ENCODE results near the gene SPIRE1. TPM values are rescaled to one million over a fixed set of nuclear protein-coding genes. Genes with fewer than 3 reads are reported as not detected.

The SPIRE1 gene
- total and polyA plus RNA-seq, 4 experiments from 2014 or later: 1.7 to 3.0 (median 1.8) TPM; not detected in 1

- Mint-ChIP-seq H3K27ac (no peak overlapping the region), H3K9me3 (no peaks in the 10 kb centered on the region), H3K36me3 (no peaks in the 10 kb centered on the region), H3K4me3 (no peak overlapping the region), H3K4me1 (no peaks in the 10 kb centered on the region), H3K27me3 (no peaks in the 10 kb centered on the region)
- Histone ChIP-seq H3K4me1 (ENCODE audit: insufficient read depth, low read length) (no peaks in the 10 kb centered on the region), H3K27me3 (ENCODE audit: insufficient read depth, low read length) (no peaks in the 10 kb centered on the region), H3K9me3 (ENCODE audit: control insufficient read depth in 1 of 2, low read length in 2 of 2) (no peaks in the 10 kb centered on the region), H3K36me3 (ENCODE audit: insufficient read depth, low read length) (no peaks in the 10 kb centered on the region), H3K27ac (ENCODE audit: low read depth, low read length) (no peak overlapping the region), H3K4me3 (ENCODE audit: low read length in 2 of 2) (no peak overlapping the region)
- intact Hi-C loops (cut with micrococcal nuclease): no loop called here
- no peak for DNase-seq
- ChIA-PET POLR2A (ENCODE audit: partially characterized antibody) (no interaction called here), CTCF (ENCODE audit: partially characterized antibody) (no interaction called here)
These were observed 183.0 kb downstream of the SPIRE1 start for GRCh38 chr18:12474876-12475275.

GRCh38 chr18:12474146-12474545, 183.8 kb downstream of the SPIRE1 start:
- H3K9me3 ChIP-seq (ENCODE audit: control insufficient read depth in 1 of 2, low read length in 2 of 2): no peaks in the 10 kb centered on the region
- H3K27ac Mint-ChIP-seq: no peak overlapping the region
- H3K27me3 ChIP-seq (ENCODE audit: insufficient read depth, low read length): no peaks in the 10 kb centered on the region
- intact Hi-C loops (cut with micrococcal nuclease): no loop called here
- H3K36me3 ChIP-seq (ENCODE audit: insufficient read depth, low read length): no peaks in the 10 kb centered on the region
- no peak overlapping the region for H3K4me3 Mint-ChIP-seq
- DNase-seq: no peak
- H3K4me1 ChIP-seq (ENCODE audit: insufficient read depth, low read length): no peaks in the 10 kb centered on the region
- H3K4me1 Mint-ChIP-seq: no peaks in the 10 kb centered on the region
- no peaks in the 10 kb centered on the region for H3K27me3 Mint-ChIP-seq
- no peaks in the 10 kb centered on the region for H3K36me3 Mint-ChIP-seq
- H3K27ac ChIP-seq (ENCODE audit: low read depth, low read length): no peak overlapping the region
- no peak overlapping the region for H3K4me3 ChIP-seq (ENCODE audit: low read length in 2 of 2)
- POLR2A ChIA-PET (ENCODE audit: partially characterized antibody): no interaction called here
- H3K9me3 Mint-ChIP-seq: no peaks in the 10 kb centered on the region
- CTCF ChIA-PET (ENCODE audit: partially characterized antibody): no interaction called here

- POLR2A ChIA-PET (ENCODE audit: partially characterized antibody): no interaction called here
These were observed 187.4 kb downstream of the SPIRE1 start for GRCh38 chr18:12470382-12471075.

GRCh38 chr18:12468445-12468844, 189.5 kb downstream of the SPIRE1 start:
- Mint-ChIP-seq H3K9me3 (no peaks in the 10 kb centered on the region), H3K4me1 (no peaks in the 10 kb centered on the region), H3K4me3 (no peak overlapping the region), H3K27ac (no peak overlapping the region), H3K27me3 (no peaks in the 10 kb centered on the region), H3K36me3 (no peaks in the 10 kb centered on the region)
- ChIA-PET POLR2A (ENCODE audit: partially characterized antibody) (no interaction called here), CTCF (ENCODE audit: partially characterized antibody) (no interaction called here)
- H3K27ac ChIP-seq (ENCODE audit: low read depth, low read length): no peak overlapping the region
- H3K4me3 ChIP-seq (ENCODE audit: low read length in 2 of 2): no peak overlapping the region
- H3K27me3 ChIP-seq (ENCODE audit: insufficient read depth, low read length): no peaks in the 10 kb centered on the region
- no peaks in the 10 kb centered on the region for H3K9me3 ChIP-seq (ENCODE audit: control insufficient read depth in 1 of 2, low read length in 2 of 2)
- intact Hi-C loops (cut with micrococcal nuclease): no loop called here
- H3K4me1 ChIP-seq (ENCODE audit: insufficient read depth, low read length): no peaks in the 10 kb centered on the region
- no peaks in the 10 kb centered on the region for H3K36me3 ChIP-seq (ENCODE audit: insufficient read depth, low read length)
- DNase-seq: no peak

More at GRCh38 chr18:12470382-12471075, 187.4 kb downstream of the SPIRE1 start:
- Histone ChIP-seq H3K9me3 (ENCODE audit: control insufficient read depth in 1 of 2, low read length in 2 of 2) (no peaks in the 10 kb centered on the region), H3K4me1 (ENCODE audit: insufficient read depth, low read length) (no peaks in the 10 kb centered on the region), H3K27ac (ENCODE audit: low read depth, low read length) (no peak overlapping the region), H3K27me3 (ENCODE audit: insufficient read depth, low read length) (no peaks in the 10 kb centered on the region), H3K4me3 (ENCODE audit: low read length in 2 of 2) (no peak overlapping the region), H3K36me3 (ENCODE audit: insufficient read depth, low read length) (no peaks in the 10 kb centered on the region)
- H3K4me3 Mint-ChIP-seq: no peak overlapping the region
- DNase-seq: no peak
- CTCF ChIA-PET (ENCODE audit: partially characterized antibody): no interaction called here
- H3K27ac Mint-ChIP-seq: no peak overlapping the region
- no peaks in the 10 kb centered on the region for H3K9me3 Mint-ChIP-seq
- intact Hi-C loops (cut with micrococcal nuclease): no loop called here
- H3K36me3 Mint-ChIP-seq: no peaks in the 10 kb centered on the region
- no peaks in the 10 kb centered on the region for H3K27me3 Mint-ChIP-seq
- H3K4me1 Mint-ChIP-seq: no peaks in the 10 kb centered on the region

- H3K27ac ChIP-seq (ENCODE audit: low read depth, low read length): no peak overlapping the region
- Mint-ChIP-seq H3K36me3 (no peaks in the 10 kb centered on the region), H3K27ac (peak overlapping the region in 1 of 7 donors; percentile 38), H3K4me3 (no peak overlapping the region), H3K27me3 (no peaks in the 10 kb centered on the region), H3K9me3 (no peaks in the 10 kb centered on the region), H3K4me1 (no peaks in the 10 kb centered on the region)
- intact Hi-C loops (cut with micrococcal nuclease): no loop called here
- CTCF ChIA-PET (ENCODE audit: partially characterized antibody): no interaction called here
- H3K9me3 ChIP-seq (ENCODE audit: control insufficient read depth in 1 of 2, low read length in 2 of 2): no peaks in the 10 kb centered on the region
- DNase-seq: no peak
- H3K27me3 ChIP-seq (ENCODE audit: insufficient read depth, low read length): no peaks in the 10 kb centered on the region
- H3K4me3 ChIP-seq (ENCODE audit: low read length in 2 of 2): no peak overlapping the region
- POLR2A ChIA-PET (ENCODE audit: partially characterized antibody): no interaction called here
- H3K36me3 ChIP-seq (ENCODE audit: insufficient read depth, low read length): no peaks in the 10 kb centered on the region
- no peaks in the 10 kb centered on the region for H3K4me1 ChIP-seq (ENCODE audit: insufficient read depth, low read length)
These were observed 193.2 kb downstream of the SPIRE1 start for GRCh38 chr18:12464731-12465130.

- Histone ChIP-seq H3K27ac (ENCODE audit: low read depth, low read length) (no peak overlapping the region), H3K4me3 (ENCODE audit: low read length in 2 of 2) (no peak overlapping the region), H3K9me3 (ENCODE audit: control insufficient read depth in 1 of 2, low read length in 2 of 2) (no peaks in the 10 kb centered on the region), H3K27me3 (ENCODE audit: insufficient read depth, low read length) (no peaks in the 10 kb centered on the region), H3K4me1 (ENCODE audit: insufficient read depth, low read length) (no peaks in the 10 kb centered on the region), H3K36me3 (ENCODE audit: insufficient read depth, low read length) (no peaks in the 10 kb centered on the region)
- Mint-ChIP-seq H3K36me3 (no peaks in the 10 kb centered on the region), H3K4me3 (no peak overlapping the region), H3K27me3 (no peaks in the 10 kb centered on the region), H3K4me1 (no peaks in the 10 kb centered on the region), H3K9me3 (no peaks in the 10 kb centered on the region), H3K27ac (no peak overlapping the region)
- ChIA-PET POLR2A (ENCODE audit: partially characterized antibody) (no interaction called here), CTCF (ENCODE audit: partially characterized antibody) (no interaction called here)
- intact Hi-C loops (cut with micrococcal nuclease): no loop called here
- DNase-seq: no peak
These were observed 194.7 kb downstream of the SPIRE1 start for GRCh38 chr18:12463191-12463590.

GRCh38 chr18:12462242-12462641, 195.7 kb downstream of the SPIRE1 start:
- no peak overlapping the region for H3K4me3 Mint-ChIP-seq
- no peak for DNase-seq
- Histone ChIP-seq H3K36me3 (ENCODE audit: insufficient read depth, low read length) (no peaks in the 10 kb centered on the region), H3K4me3 (ENCODE audit: low read length in 2 of 2) (no peak overlapping the region), H3K4me1 (ENCODE audit: insufficient read depth, low read length) (no peaks in the 10 kb centered on the region), H3K9me3 (ENCODE audit: control insufficient read depth in 1 of 2, low read length in 2 of 2) (no peaks in the 10 kb centered on the region), H3K27me3 (ENCODE audit: insufficient read depth, low read length) (no peaks in the 10 kb centered on the region), H3K27ac (ENCODE audit: low read depth, low read length) (no peak overlapping the region)
- no peaks in the 10 kb centered on the region for H3K36me3 Mint-ChIP-seq
- H3K27me3 Mint-ChIP-seq: no peaks in the 10 kb centered on the region
- no peaks in the 10 kb centered on the region for H3K9me3 Mint-ChIP-seq
- H3K27ac Mint-ChIP-seq: no peak overlapping the region
- no peaks in the 10 kb centered on the region for H3K4me1 Mint-ChIP-seq
- ChIA-PET POLR2A (ENCODE audit: partially characterized antibody) (no interaction called here), CTCF (ENCODE audit: partially characterized antibody) (no interaction called here)
- intact Hi-C loops (cut with micrococcal nuclease): no loop called here

GRCh38 chr18:12461326-12461725, 196.6 kb downstream of the SPIRE1 start:
- no peak overlapping the region for H3K4me3 ChIP-seq (ENCODE audit: low read length in 2 of 2)
- intact Hi-C loops (cut with micrococcal nuclease): no loop called here
- H3K4me1 Mint-ChIP-seq: no peaks in the 10 kb centered on the region
- H3K27me3 Mint-ChIP-seq: no peaks in the 10 kb centered on the region
- no peak overlapping the region for H3K27ac Mint-ChIP-seq
- H3K9me3 ChIP-seq (ENCODE audit: control insufficient read depth in 1 of 2, low read length in 2 of 2): no peaks in the 10 kb centered on the region
- no peaks in the 10 kb centered on the region for H3K4me1 ChIP-seq (ENCODE audit: insufficient read depth, low read length)
- no peaks in the 10 kb centered on the region for H3K36me3 Mint-ChIP-seq
- no peaks in the 10 kb centered on the region for H3K36me3 ChIP-seq (ENCODE audit: insufficient read depth, low read length)
- no peak overlapping the region for H3K27ac ChIP-seq (ENCODE audit: low read depth, low read length)
- no peaks in the 10 kb centered on the region for H3K9me3 Mint-ChIP-seq
- H3K4me3 Mint-ChIP-seq: no peak overlapping the region
- no peaks in the 10 kb centered on the region for H3K27me3 ChIP-seq (ENCODE audit: insufficient read depth, low read length)
- CTCF ChIA-PET (ENCODE audit: partially characterized antibody): interaction anchor here (1.0 kb wide), 1 partner anchor 12 kb away, joined by 4 read pairs; no protein-coding TSS in a partner anchor
- no peak for DNase-seq
- POLR2A ChIA-PET (ENCODE audit: partially characterized antibody): no interaction called here

Measured in CD4-positive, alpha-beta memory T cell (primary cell).